ENCODE measurements around the gene BCAP31.

- TF ChIP-seq CTCF (IDR thresholded peaks at IDR 0.05; ENCODE audit: low read depth, low read length) = no peak
- no peak for TF ChIP-seq POLR2A (IDR thresholded peaks at IDR 0.05; ENCODE audit: extremely low read depth, insufficient read length)
These were observed 49.0 kb upstream of the BCAP31 start for GRCh38 chrX:153773218-153773611.
